Neural crest cell (in vitro differentiated cells): ENCODE results near the gene PJVK. TPM values are rescaled to one million over a fixed set of nuclear protein-coding genes. Genes with fewer than 3 reads are reported as not detected.
A peak's percentile ranks its signal among the peaks of the same experiment; 100 is the strongest.

Source experiments
- DNase-seq: peaks from one replicate; pipeline ENCODE4 v3.0.0; 2021; ENCODE audit warnings: low read depth, mixed read lengths, low spot score
- H3K27ac Mint-ChIP-seq: one replicate; pipeline ENCODE4 v1.8.0; 2021; ENCODE audit warnings: mild to moderate bottlenecking, mixed read lengths; ENCODE audit not compliant: unreplicated experiment
- H3K27me3 Mint-ChIP-seq: 2 replicates; pipeline ENCODE4 v1.8.0; 2021; ENCODE audit warnings: low read depth, mild to moderate bottlenecking, mixed read lengths
- H3K36me3 Mint-ChIP-seq: 2 replicates; pipeline ENCODE4 v1.8.0; 2021; ENCODE audit warnings: low read depth, mild to moderate bottlenecking, mixed read lengths
- H3K4me1 Mint-ChIP-seq: 2 replicates; pipeline ENCODE4 v1.8.0; 2021; ENCODE audit warnings: mixed read lengths
- H3K4me3 Mint-ChIP-seq: one replicate; pipeline ENCODE4 v1.8.0; 2021; ENCODE audit warnings: mild to moderate bottlenecking, mixed read lengths
- H3K9me3 Mint-ChIP-seq: 2 replicates; pipeline ENCODE4 v1.8.0; 2021; ENCODE audit warnings: mixed read lengths
- total RNA-seq: library from RNA; stranded (reverse); gene quantifications from 2 replicates; pipeline ENCODE4 v1.2.1, GENCODE V29; 2021
- TF ChIP-seq, protein P1 (sequence below): fragments of 200-600 bp; sonication (generic); conservative IDR thresholded peaks from 2 replicates; pipeline ENCODE4 v1.5.0; 2021; ENCODE audit warnings: antibody characterized with exemption, mild to moderate bottlenecking

PJVK gene
- total RNA-seq, 1 donor from 2014 or later = 5.8 TPM

DNA sequence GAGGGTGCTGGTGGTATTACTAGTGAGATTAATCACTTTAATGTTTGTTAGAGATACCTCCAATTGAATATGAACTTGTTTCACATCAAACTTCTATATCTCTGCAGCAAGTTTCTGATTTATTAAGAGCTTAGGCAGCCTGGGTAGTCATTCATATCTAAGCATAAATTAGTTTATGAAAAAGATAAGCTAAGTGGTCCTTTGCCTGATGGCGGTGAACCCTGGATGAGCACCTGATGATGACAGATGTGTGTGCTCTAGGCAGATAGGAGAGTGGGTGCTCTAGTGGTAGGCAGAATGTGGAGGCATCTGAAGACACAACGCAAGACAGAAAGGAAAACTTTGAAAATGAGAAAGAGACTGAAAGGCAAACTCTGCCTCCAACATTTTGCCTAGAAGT, 22.2 kb downstream of the PJVK start:
- Mint-ChIP-seq H3K4me1 (peaks cover 22% of the 10 kb centered on the region), H3K27me3 (no peaks in the 10 kb centered on the region), H3K27ac (no peak overlapping the region), H3K4me3 (no peak overlapping the region), H3K36me3 (no peaks in the 10 kb centered on the region), H3K9me3 (no peaks in the 10 kb centered on the region)
- DNase-seq = no peak
- TF ChIP-seq, protein P1, sequence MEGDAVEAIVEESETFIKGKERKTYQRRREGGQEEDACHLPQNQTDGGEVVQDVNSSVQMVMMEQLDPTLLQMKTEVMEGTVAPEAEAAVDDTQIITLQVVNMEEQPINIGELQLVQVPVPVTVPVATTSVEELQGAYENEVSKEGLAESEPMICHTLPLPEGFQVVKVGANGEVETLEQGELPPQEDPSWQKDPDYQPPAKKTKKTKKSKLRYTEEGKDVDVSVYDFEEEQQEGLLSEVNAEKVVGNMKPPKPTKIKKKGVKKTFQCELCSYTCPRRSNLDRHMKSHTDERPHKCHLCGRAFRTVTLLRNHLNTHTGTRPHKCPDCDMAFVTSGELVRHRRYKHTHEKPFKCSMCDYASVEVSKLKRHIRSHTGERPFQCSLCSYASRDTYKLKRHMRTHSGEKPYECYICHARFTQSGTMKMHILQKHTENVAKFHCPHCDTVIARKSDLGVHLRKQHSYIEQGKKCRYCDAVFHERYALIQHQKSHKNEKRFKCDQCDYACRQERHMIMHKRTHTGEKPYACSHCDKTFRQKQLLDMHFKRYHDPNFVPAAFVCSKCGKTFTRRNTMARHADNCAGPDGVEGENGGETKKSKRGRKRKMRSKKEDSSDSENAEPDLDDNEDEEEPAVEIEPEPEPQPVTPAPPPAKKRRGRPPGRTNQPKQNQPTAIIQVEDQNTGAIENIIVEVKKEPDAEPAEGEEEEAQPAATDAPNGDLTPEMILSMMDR = no peak

DNA sequence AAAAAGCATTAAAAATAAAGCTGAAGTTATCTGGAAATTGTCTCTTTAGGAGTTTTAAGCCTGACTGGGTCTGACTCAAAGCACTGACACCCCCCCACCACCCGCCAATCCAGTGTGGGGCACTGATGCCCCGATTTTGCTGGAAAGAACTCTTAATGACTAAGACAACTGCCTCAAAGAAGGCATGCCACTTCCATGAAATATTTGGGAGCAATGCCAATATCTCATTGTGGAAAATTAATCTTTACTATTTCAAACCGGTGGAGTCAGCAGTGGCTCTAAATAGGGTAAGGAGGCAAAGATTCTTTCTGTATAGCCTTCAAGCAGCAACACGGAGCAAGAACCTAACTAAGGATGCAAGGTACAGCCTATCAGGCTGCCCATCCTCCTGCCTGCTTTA, 22.8 kb downstream of the PJVK start:
- DNase-seq = no peak
- H3K27me3 Mint-ChIP-seq = no peaks in the 10 kb centered on the region
- TF ChIP-seq, protein P1 = no peak
- peaks cover 27% of the 10 kb centered on the region for H3K4me1 Mint-ChIP-seq
- H3K9me3 Mint-ChIP-seq = no peaks in the 10 kb centered on the region
- no peaks in the 10 kb centered on the region for H3K36me3 Mint-ChIP-seq
- H3K4me3 Mint-ChIP-seq = no peak overlapping the region
- H3K27ac Mint-ChIP-seq = no peak overlapping the region

DNA sequence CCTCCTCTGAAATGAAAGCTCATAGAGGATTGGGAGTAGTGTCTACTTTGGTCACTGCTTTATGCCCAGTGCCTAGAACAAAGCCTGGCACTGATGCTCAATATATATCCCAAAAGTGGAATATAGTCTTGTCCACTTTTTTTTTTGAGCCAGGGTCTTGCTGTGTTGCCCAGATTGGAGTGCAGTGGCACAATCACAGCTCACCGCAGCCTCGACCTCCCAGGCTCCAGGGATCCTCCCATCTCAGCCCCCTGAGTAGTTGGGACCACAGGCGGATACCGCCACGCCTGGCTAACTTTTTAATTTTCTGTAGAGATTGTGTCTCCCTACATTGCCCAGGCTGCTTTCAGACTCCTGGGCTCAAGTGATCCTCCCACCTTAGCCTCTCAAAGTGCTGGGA, 23.4 kb downstream of the PJVK start:
- TF ChIP-seq, protein P1 = no peak
- peaks cover 33% of the 10 kb centered on the region for H3K4me1 Mint-ChIP-seq
- H3K36me3 Mint-ChIP-seq = no peaks in the 10 kb centered on the region
- no peaks in the 10 kb centered on the region for H3K27me3 Mint-ChIP-seq
- H3K4me3 Mint-ChIP-seq = no peak overlapping the region
- no peak for DNase-seq
- H3K9me3 Mint-ChIP-seq = no peaks in the 10 kb centered on the region
- no peak overlapping the region for H3K27ac Mint-ChIP-seq

DNA sequence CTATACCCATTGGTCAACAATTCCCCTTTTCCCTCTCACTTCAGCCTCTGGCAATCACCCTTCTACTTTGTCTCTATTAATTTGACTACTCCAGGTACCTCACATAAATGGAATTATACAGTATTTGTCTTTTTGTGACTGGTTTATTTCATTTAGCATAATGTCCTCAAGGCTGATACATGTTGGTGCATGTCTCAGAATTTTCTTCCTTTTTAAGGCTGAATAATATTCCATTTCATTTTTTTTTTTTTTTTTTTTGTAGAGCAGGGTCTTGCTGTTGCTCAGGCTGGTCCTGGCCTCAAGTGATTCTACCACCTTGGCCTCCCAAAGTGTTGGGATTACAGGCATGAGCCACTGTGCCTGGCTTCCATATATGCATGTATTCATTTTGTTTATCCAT, 25.3 kb downstream of the PJVK start:
- Mint-ChIP-seq H3K4me1 (peaks cover 44% of the 10 kb centered on the region), H3K9me3 (no peaks in the 10 kb centered on the region), H3K27ac (no peak overlapping the region), H3K4me3 (peak overlapping the region; percentile 70), H3K36me3 (no peaks in the 10 kb centered on the region), H3K27me3 (no peaks in the 10 kb centered on the region)
- DNase-seq = no peak
- TF ChIP-seq, protein P1 = no peak

DNA sequence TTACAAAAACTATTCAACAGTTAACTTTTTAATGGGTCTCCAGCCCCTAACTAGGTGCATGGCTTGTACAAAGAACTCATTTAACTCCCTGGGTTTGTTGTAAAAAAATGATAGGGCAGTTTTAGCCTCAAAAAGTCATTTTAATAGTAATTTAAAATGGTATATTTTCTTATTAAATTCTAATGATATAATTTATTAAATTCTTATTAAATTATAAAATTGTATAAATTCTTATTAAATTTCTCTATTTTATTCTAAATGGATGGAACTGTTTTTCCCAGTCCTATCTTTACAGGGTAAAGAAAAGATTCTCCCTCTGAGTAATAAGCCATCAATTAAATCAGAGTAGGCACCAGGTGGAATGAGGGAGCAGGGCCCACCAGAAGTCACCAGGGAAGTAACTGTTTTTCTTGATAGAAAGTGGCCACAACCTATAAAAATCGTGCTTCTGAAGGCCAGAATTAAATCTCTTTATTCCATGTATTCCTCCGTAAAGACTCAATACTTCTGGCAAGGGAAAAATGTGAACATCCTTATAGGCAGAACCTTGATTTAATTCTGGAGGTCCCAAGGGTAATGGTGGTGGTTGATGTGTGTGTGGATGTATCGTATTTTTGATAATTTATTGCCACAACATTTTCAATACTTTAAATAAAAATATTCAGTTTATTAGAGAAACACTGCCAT, 26.4 kb downstream of the PJVK start:
- no peaks in the 10 kb centered on the region for H3K27me3 Mint-ChIP-seq
- peaks cover 55% of the 10 kb centered on the region for H3K4me1 Mint-ChIP-seq
- H3K4me3 Mint-ChIP-seq = peak overlapping the region; percentile 97
- peak overlapping the region; percentile 71 for H3K27ac Mint-ChIP-seq
- H3K36me3 Mint-ChIP-seq = no peaks in the 10 kb centered on the region
- TF ChIP-seq, protein P1 = no peak
- no peaks in the 10 kb centered on the region for H3K9me3 Mint-ChIP-seq
- DNase-seq = no peak
